GM18861 (cell line): ENCODE results near the gene TRMT1.
A peak's percentile ranks its signal among the peaks of the same experiment; 100 is the strongest.
"Not testable (repeated sequence)": the region's sequence is repeated elsewhere in the genome, so short reads cannot be mapped to it uniquely, and the experiment has no call there.

ENCODE experiments used
- ATAC-seq: cut with Tn5 transposase; IDR thresholded peaks from one replicate; pipeline ENCODE4 v1.9.1; 2021; ENCODE audit not compliant: unreplicated experiment

TRMT1 gene

DNA sequence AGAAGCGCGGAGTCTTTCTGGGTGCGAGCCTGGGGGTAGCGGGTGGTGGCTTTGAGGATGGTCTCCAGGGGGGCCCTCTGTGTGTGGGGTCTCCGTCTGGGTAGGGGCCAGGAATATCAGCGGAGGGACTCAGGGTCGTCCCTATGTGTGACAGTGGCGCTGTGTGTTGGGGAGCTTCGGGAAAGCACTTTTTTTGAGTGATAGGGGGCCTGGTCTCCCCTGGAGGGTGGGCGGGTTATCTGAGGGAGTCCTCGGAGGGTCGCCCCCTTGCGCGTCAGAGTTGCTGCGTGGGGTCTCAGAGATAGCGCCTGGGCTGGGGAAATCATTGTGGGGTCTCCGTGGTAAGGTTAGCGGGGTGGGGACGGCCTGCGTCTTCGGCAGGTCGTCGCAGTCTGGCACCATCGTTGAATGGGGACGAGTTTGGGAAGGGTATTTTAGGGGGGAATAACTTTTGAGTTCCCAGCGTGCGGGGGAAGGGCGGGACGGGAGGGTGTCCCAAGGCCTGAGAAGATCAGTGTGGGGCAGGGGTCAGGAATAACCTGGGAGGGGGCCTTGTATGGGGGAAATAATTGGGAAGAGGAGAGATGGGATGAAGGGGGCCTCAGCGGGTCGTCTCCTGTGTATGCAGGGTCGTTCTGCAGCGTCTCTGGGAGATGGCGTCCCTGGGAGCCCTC, 34.5 kb upstream of the TRMT1 start:
- ATAC-seq, result no peak

DNA sequence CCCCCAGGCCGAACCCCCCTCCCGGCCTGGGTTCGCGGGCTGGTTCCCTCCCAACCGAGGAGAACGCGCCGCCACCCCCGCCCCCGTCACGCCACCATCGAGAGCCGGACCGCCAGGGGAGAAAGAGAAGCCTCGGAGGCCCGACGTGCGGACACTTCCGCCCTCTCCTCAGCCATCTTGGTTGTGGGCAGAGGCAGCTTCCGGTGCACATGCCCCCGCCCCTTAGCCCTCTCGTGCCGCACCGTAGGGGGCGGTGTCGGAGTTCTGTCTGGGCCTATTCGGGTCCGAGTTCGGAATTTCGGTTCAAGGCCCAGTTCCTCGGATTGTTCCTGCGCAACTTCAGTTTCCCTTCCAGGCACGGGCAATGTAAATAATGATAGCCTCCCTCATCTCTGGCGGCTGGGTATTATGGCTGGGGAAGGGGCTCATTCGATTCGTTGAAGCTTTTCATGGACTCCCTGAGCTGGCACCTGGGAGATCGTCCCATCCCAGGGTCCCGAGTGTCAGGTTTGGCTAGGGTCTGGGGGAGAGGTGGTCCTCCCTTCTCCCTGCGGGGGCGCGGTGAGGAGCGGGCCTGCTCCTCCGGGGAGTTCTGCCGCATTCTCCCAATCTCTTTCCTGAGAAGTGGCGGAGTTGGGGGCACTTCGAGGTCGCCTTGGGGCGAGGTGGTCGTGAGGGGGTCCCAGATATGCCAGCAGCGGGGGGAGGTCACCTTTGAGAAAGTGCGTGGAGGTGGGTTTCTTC, 33.8 kb upstream of the TRMT1 start, which contains the start of the genes IER2 and STX10:
Gene IER2 (plus strand): TSS at position 225 of the 744 bp plus-strand sequence. CDS start 2,776 bp downstream, outside the sequence.
Gene STX10 (minus strand): TSS at position 189 of the 744 bp plus-strand sequence. CDS start 202 bp downstream, outside the sequence.
- ATAC-seq, result peak; percentile 29

DNA sequence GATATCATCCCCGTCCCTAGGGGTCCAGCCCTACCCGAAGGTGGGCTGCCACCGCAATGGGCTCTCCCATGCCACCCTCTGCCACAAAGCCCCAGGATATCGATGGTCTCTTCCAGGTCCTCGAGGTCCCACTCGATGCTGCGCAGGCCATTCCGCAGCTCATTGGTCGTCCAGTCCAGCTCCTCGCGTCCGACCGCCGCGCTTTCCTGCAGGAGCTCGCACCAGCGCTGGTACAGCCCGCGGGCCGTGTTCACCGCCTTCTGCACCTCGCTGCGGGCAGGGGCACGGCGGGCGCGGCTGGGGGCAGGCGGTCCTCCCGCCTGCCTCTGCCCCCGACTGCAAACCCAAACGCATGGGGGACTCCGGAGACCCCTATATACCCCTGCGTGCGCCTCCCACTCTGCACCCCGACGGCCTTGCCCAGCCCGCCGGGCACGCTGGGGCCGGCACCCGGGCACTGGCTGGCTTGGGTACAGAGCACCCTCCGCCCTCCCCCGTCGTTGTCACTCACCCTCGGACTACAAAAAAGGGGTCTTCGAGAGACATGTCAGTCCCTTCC, 33.2 kb upstream of the TRMT1 start:
- ATAC-seq, result no peak

DNA sequence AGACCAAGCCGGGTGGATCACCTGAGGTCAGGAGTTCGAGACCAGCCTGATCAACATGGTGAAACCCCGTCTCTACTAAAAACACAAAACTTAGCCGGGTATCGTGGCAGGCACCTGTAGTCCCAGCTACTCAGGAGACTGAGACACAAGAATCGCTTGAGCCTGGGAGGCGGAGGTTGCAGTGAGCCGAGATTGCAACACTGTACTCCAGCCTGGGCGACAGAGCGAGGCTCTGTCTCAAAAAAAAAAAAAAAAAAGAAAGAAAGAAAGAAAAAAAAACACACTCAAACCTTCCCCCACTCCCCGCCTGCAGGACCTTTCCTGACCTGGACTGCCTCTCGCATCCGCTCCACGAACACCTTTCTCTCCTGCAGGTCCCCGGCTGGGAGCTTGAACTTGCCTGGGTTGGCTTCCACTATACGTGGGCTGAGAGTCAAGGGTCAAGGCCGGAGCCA, 32.7 kb upstream of the TRMT1 start:
- not testable (repeated sequence) for ATAC-seq

DNA sequence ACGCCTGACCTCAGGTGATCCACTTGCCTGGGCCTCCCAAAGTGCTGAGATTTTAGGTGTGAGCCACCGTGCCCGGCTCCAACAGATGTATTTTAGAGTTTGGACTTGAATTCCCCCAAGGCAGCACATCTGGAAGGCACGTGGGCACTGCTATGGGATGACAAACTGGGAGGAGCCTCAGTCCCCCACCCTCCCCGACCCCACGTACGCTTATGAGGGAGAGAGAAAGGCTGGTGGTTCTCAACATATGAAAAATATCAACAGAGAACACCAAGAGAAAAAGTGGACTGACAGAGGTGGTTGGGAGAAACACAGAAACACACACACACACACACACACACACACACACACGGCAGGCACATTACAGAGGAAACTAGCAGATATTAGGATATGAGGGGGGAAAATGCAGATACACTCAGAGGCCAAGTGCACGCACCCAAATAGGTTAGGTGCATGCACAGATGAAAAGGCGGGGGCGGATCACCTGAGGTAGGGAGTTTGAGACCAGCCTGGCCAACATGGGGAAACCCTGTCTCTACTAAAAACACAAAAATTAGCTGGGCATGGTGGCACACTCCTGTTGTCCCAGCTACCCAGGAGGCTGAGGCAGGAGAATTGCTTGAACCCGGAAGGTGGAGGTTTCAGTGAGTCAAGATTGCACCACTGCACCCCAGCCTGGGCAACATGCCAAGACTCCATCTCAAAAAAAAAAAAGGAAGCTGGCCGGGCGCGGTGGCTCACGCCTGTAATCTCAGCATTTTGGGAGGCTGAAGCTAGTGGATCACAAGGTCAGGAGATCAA, 30.4 kb upstream of the TRMT1 start:
- no peak for ATAC-seq

DNA sequence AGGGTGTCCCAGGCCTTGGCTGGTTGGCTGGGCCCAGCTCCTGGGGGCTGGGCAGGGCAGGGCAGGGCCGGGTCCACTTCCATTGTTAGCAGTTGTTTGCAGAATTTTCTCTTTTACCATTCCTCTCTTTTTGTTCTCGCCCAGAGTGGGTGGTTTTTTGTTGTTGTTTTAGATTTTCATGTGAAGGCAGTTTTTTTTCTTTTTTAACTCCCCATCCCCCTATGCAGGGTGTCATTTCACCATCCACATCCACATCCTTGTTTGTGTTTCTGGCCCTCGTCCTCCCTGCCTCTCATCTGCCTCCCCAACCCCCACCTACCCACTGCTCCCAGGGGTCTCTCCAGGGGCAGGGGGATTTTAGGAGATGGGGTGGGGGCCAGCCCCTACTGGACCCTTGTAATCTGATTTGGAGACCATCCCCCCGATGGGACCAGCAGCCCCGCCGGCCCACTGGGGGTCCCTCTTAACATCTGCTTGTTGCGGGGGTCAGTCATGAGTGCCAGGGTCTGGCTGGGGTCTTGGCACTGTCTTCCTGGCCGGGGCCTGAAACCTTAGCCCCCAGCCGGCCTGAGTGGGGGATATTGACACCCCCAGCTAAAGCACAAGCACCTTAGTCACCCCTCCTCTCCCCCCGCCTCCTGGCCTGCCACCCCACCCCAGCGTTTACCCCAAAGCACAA, 23.2 kb upstream of the TRMT1 start:
- ATAC-seq, result no peak

DNA sequence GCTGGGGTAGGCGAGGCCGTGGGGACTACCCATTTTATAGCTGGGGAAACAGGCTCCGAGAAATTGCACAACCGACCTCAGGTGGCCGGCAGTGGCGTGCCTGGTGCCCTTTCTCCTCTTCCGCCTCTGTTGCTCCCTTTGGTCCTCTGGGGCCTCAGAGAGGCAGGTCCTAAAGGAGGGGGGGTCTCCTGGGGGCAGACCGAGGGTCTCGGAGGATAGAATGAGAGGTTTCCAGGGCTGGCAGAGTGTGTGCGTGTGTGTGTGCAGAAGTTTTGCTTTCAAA, 22.3 kb upstream of the TRMT1 start:
- ATAC-seq, result no peak

DNA sequence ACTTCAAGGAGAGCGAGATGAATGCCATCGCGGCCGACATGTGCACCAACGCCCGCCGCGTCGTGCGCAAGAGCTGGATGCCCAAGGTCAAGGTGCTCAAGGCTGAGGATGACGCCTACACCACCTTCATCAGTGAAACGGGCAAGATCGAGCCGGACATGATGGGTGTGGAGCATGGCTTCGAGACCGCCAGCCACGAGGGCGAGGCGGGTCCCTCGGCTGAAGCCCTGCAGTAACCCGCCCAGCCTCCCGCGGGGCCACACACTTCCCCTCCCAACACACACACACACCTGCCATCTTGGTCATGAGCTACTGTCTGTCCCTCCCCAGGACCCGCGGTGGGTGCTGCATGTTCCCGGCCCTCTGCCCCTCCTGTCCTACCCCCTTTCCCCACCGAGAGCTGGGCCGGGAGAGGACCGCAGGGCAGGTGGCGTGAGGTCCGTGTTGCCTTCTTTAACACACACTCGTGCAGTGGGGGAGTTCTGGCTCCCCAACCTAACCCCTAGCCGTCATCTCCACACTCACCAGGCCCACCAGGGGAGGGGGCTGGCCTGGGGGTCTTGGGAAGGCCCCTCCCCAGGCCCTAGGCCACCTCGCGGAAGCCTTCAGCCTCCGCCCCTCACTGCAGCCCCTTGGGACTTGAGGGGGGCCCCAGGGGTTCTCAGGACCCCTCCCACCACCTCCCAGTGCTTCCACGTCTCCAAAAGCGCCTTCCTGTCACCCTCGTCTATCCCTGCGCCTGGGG, 21.8 kb upstream of the TRMT1 start:
- no peak for ATAC-seq

DNA sequence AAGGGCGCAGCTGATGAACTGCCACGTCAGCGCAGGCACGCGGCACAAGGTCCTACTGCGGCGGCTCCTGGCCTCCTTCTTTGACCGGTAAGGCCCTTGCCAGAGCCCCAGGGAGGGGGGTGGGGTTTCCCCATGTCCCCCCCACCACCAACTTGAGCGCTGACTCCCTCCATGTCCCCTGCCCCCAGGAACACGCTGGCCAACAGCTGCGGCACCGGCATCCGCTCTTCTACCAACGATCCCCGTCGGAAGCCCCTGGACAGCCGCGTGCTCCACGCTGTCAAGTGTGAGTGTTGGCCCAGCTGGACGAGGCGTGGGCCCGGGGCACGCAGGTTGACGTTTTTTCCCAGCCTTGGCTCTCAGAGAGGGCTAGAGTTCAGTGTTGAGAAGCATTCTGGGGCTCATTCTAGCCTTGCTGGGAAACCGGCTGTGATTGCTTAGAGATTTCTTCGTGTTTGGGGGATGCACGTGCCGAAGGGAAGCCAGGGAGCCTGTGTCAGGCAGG, 20.8 kb upstream of the TRMT1 start:
- no peak for ATAC-seq

DNA sequence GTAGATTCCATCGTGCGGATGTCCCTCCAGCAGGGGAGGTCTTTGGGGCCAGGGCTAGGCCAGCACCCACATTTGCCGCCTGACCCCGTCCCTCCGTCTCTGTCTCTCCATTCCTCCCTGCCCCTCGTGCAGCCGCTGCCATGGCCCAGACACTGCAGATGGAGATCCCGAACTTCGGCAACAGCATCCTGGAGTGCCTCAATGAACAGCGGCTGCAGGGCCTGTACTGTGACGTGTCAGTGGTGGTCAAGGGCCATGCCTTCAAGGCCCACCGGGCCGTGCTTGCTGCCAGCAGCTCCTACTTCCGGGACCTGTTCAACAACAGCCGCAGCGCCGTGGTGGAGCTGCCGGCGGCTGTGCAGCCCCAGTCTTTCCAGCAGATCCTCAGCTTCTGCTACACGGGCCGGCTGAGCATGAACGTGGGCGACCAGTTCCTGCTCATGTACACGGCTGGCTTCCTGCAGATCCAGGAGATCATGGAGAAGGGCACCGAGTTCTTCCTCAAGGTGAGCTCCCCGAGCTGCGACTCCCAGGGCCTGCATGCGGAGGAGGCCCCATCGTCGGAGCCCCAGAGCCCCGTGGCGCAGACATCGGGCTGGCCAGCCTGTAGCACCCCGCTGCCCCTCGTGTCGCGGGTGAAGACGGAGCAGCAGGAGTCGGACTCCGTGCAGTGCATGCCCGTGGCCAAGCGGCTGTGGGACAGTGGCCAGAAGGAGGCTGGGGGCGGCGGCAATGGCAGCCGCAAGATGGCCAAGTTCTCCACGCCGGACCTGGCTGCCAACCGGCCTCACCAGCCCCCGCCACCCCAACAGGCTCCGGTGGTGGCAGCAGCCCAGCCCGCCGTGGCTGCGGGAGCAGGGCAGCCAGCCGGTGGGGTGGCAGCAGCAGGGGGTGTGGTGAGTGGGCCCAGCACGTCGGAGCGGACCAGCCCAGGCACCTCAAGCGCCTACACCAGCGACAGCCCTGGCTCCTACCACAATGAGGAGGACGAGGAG, 18.8 kb upstream of the TRMT1 start:
- no peak for ATAC-seq

DNA sequence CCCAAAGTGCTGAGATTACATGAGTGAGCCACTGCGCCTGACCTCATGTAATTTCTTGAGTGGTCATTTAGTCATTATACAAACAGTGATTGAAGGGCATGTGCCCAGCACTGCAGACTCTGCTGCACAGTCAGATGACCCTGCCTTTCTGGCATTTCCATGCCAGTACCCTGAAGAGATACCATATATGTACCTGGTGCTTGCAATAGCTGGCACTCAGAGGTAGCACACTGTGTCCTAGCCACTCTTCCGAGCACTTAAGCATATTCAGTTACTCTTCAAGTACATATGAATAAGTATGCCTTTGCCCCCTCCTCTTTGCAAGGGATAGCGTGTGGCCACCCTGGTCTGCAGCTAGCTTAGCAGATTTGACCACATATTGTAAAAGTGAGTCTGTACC, 18.1 kb upstream of the TRMT1 start:
- ATAC-seq, result no peak

DNA sequence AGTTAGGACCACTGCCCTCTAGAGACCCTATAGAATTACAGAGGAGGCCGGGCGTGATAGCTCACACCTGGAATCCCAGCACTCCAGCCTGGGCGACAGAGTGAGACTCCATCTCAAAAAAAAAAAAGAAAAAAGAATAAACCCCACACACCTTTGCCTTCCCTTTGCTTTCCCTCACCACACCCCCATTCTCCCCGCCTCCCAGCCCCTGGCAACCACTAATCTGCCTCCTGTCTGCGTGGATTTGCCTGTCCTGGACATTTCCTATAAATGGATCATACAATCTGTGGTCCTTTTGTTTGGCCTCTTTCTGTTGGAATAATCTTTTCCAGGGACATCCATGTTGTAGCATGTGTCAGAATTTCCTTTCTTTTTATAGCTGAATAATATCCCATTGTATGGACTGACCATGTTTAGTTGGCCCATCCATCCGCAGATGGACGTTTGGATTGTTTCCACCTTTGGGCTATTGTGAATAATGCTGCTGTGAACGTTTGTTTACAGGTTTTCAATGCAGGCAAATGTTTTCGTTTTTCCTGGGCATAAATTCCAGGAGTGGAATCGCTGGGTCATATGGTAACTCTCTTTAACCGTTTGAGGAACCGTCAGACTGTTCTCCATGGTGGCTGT, 16.8 kb upstream of the TRMT1 start:
- ATAC-seq, result no peak

DNA sequence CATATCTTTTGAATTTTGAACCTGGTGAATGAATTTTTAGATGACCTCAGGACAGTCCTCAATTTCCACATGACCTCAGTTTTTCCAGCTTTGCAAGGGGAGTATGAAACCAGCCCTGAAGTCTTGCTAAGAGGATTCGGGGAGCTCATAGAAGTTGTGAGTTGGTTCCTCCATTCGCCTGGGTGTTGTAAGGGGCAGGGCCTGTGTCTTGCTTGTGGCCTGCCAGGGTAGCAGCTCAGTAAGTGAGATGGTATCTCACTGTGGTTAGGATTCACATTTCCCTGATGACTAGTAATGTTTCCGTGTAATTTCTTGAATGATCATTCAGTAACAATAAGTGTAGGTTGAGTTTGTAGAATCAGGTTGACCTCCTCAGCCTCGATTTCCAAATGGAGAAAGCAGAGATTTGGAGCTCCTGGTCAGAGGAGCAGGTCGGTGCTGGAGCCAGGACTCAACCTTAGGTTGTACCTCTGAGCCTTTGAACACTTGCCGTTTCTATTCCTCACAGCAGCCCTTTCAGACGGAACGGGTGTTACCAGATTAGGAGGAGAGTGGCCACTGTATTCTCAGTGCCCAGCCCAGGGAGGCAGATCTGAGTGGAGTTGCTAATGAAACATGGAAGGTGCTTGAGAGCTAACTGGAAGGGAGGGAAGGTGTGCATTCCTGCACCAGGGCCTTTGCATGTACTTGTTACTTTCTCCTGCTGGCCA, 16.1 kb upstream of the TRMT1 start:
- ATAC-seq, result no peak

DNA sequence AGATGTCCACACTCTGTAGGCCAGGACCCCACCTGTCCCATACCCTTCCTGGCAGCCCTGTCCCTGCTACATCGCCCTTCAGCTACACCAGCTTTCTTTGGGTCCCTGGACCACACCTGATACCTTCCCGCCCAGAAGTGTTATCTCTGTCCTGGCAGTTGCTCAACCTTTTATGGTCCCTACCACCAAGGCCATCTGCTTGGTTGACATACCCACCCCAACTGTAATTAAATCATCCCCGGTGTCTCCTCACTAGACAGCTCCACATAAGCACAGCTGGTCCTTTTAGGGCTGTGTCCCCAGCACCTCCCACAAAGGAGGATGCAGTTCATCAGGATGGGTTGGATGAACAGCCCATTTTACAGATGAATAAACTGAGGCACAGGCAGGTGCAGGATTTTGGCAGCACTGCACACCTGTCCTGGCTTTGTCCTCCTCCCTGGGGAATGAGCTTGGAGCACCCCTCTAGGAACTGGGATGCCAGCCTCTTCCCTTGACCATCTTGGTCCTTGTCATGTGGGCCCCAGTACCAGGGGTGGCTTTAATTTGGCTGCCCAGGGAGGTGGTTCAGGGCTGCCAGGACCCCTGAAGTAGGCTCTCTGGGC, 14.4 kb upstream of the TRMT1 start:
- ATAC-seq, result no peak

DNA sequence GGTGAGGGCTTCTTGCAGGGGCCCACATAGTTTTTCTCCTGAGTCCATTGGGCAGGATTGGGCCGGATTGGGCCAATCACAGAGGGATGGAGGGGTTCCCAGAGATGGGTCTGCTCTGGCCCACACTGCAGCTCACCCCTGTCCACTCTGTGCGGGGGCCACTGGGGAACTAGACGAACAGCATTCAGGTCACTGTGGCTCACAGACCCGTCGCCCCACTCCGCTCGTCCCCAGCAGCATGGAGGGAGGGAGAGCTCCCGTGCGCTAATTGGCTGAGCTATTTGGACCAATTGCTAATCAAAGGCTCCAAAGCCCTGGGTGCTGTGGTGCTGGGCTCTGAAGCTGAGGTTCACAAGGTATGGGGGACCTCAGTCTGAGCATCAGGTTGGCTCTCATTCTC, 12.8 kb upstream of the TRMT1 start:
- ATAC-seq, result no peak

DNA sequence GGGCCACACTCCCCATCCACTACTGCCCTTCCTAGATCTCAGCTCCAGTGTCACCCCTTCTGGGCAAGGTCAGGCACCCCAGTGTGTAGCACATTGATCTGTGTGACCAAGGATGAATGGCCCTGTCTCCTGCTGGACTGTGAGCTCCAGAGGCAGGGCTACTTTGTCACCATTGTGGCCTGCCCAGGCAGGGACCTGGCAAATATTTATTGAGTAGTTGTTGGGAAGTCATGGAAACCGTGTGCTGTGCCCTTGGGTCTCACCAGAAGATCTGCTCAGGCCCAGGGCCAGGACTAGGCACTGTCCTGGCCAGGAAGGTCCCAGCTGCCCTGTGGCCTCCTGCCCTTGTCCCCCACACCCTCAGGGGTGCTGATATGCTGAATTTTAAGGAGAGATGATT, 12.0 kb upstream of the TRMT1 start:
- ATAC-seq, result no peak

DNA sequence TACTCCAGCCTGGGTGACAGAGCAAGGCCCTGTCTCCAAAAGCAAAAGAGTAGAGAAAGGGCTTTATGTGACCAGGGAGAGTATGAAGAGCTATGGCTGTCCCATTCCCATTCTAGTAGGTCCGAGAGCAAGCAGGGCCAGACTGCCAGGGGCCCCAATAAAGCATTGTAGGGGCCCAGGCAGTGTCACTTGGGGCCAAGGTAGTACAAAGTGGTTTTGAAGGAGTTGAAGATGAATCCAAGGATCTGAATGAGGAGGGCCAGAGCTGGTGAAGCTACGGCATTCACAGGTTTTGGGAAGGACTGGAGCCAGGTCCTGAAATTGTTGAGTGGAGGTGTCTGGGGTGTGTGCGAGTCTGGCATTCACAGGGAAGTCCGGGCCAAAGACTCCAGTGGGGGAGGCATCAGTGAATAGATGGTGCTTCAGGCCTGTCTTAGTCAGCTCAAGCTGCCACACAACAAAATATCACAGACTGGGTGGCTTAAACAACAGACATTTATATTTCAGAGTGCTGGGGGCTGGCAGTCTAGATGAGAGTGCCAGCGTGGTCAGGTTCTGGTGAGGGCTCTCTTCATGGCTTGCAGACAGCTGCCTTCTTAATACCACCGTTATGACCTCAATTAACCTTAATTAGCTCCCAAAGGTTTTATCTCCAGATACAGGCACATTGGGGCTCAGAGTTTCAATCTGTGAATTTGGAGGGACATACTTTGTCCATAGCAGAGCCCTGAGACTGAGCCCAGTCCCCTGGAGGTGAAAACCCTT, 11.5 kb upstream of the TRMT1 start:
- ATAC-seq, result no peak
